H9 (cell line): ENCODE results near the gene FCN1. TPM values are rescaled to one million over a fixed set of nuclear protein-coding genes. Genes with fewer than 3 reads are reported as not detected.

Experiments
- DNase-seq: peaks from one replicate; pipeline ENCODE4 v3.0.0-alpha.2; 2017
- H2AFZ ChIP-seq: one replicate; pipeline ENCODE4 v1.6.1; 2013; ENCODE audit warnings: mild to moderate bottlenecking, low read length, control low read depth, moderate library complexity
- H2AK5ac ChIP-seq: 2 replicates; pipeline ENCODE4 v1.6.1; 2013; ENCODE audit warnings: low read length, control low read depth, mixed read lengths; ENCODE audit not compliant: insufficient read length
- H2BK120ac ChIP-seq: one replicate; pipeline ENCODE4 v1.6.1; 2013; ENCODE audit warnings: low read depth, mild to moderate bottlenecking, low read length, control low read depth, inconsistent platforms; ENCODE audit not compliant: poor library complexity, severe bottlenecking
- H2BK12ac ChIP-seq: 2 replicates; pipeline ENCODE4 v1.6.1; 2013; ENCODE audit warnings: low read length, control low read depth, mixed read lengths, low read depth; ENCODE audit not compliant: insufficient read length
- H2BK15ac ChIP-seq: 2 replicates; pipeline ENCODE4 v1.6.1; 2013; ENCODE audit warnings: low read depth, low read length, control low read depth
- H2BK20ac ChIP-seq: one replicate; pipeline ENCODE4 v1.6.1; 2013; ENCODE audit warnings: low read depth, mild to moderate bottlenecking, low read length, control low read depth, inconsistent platforms; ENCODE audit not compliant: poor library complexity, severe bottlenecking
- H2BK5ac ChIP-seq: 2 replicates; pipeline ENCODE4 v1.6.1; 2013; ENCODE audit warnings: low read length, control low read depth, mixed read lengths; ENCODE audit not compliant: insufficient read length
- H3K14ac ChIP-seq: 2 replicates; pipeline ENCODE4 v1.6.1; 2013; ENCODE audit warnings: low read length, control low read depth; ENCODE audit not compliant: insufficient read depth
- H3K18ac ChIP-seq: 2 replicates; pipeline ENCODE4 v1.6.1; 2013; ENCODE audit warnings: low read depth, mild to moderate bottlenecking, mixed read lengths, low read length, control low read depth; ENCODE audit not compliant: insufficient read length
- H3K23ac ChIP-seq: 2 replicates; pipeline ENCODE4 v1.6.1; 2013; ENCODE audit warnings: low read length, control low read depth, mixed read lengths, low read depth; ENCODE audit not compliant: insufficient read length
- H3K23me2 ChIP-seq: 2 replicates; pipeline ENCODE4 v1.6.1; 2013; ENCODE audit warnings: low read depth, mild to moderate bottlenecking, mixed read lengths, low read length, control low read depth; ENCODE audit not compliant: insufficient read length, poor library complexity, severe bottlenecking
- H3K27ac ChIP-seq: 2 replicates; pipeline ENCODE4 v1.5.1; 2013; ENCODE audit warnings: low read length, control low read depth, mixed read lengths, low read depth; ENCODE audit not compliant: insufficient read length
- H3K27me3 ChIP-seq: 2 replicates; pipeline ENCODE4 v1.6.1; 2013; ENCODE audit warnings: low read length, control low read depth, inconsistent platforms; ENCODE audit not compliant: insufficient read depth
- H3K4ac ChIP-seq: 2 replicates; pipeline ENCODE4 v1.6.1; 2013; ENCODE audit warnings: low read depth, mild to moderate bottlenecking, control low read depth, inconsistent platforms, low read length, moderate library complexity
- H3K4me1 ChIP-seq: 2 replicates; pipeline ENCODE4 v1.6.1; 2013; ENCODE audit warnings: low read length, control low read depth, inconsistent platforms; ENCODE audit not compliant: insufficient read depth
- H3K4me2 ChIP-seq: 2 replicates; pipeline ENCODE4 v1.6.1; 2013; ENCODE audit warnings: low read length, control low read depth, mixed read lengths; ENCODE audit not compliant: insufficient read length, insufficient read depth
- H3K56ac ChIP-seq: 2 replicates; pipeline ENCODE4 v1.6.1; 2013; ENCODE audit warnings: low read depth, mild to moderate bottlenecking, mixed read lengths, low read length, control low read depth; ENCODE audit not compliant: insufficient read length
- H3K79me1 ChIP-seq: 2 replicates; pipeline ENCODE4 v1.6.1; 2013; ENCODE audit warnings: low read depth, mild to moderate bottlenecking, moderate library complexity, low read length, control low read depth, inconsistent platforms; ENCODE audit not compliant: insufficient read depth, poor library complexity, severe bottlenecking
- H3K79me2 ChIP-seq: 2 replicates; pipeline ENCODE4 v1.6.1; 2013; ENCODE audit warnings: low read length, control low read depth, inconsistent platforms; ENCODE audit not compliant: insufficient read depth
- H3K9ac ChIP-seq: 2 replicates; pipeline ENCODE4 v1.6.1; 2013; ENCODE audit warnings: low read length, control low read depth, mixed read lengths; ENCODE audit not compliant: insufficient read length; ENCODE audit errors: extremely low read depth
- H3K9me3 ChIP-seq: one replicate; pipeline ENCODE4 v1.6.1; 2013; ENCODE audit warnings: low read depth, low read length, inconsistent platforms; ENCODE audit not compliant: control insufficient read depth
- H3T11ph ChIP-seq: one replicate; pipeline ENCODE4 v1.6.1; 2013; ENCODE audit warnings: mild to moderate bottlenecking, low read length, control low read depth, inconsistent platforms
- H4K20me1 ChIP-seq: one replicate; pipeline ENCODE4 v1.6.1; 2013; ENCODE audit not compliant: control insufficient read depth, insufficient read length, insufficient read depth
- H4K5ac ChIP-seq: 2 replicates; pipeline ENCODE4 v1.6.1; 2013; ENCODE audit warnings: low read depth, mild to moderate bottlenecking, mixed read lengths, low read length, control low read depth; ENCODE audit not compliant: insufficient read length
- H4K8ac ChIP-seq: replicated peaks from 2 replicates; pipeline ENCODE4 v1.6.1; 2013; ENCODE audit warnings: low read length, control low read depth, mixed read lengths, low read depth; ENCODE audit not compliant: insufficient read length
- H4K91ac ChIP-seq: 2 replicates; pipeline ENCODE4 v1.6.1; 2013; ENCODE audit warnings: low read depth, mild to moderate bottlenecking, moderate library complexity, mixed read lengths, low read length, control low read depth; ENCODE audit not compliant: insufficient read length
- H3K27ac Mint-ChIP-seq, 3 experiments: 2 replicates in 2 of 3; 3 replicates in 1 of 3; pipeline ENCODE4 v1.8.0; 2020 to 2021; ENCODE audit warnings: mixed read lengths in 3 of 3, mild to moderate bottlenecking in 1 of 3, moderate library complexity in 1 of 3
- H3K27me3 Mint-ChIP-seq: 2 replicates; pipeline ENCODE4 v1.8.0; 2021; ENCODE audit warnings: low read depth, mild to moderate bottlenecking, moderate library complexity, mixed read lengths
- H3K36me3 Mint-ChIP-seq, 3 experiments: 2 replicates in 2 of 3; 3 replicates in 1 of 3; pipeline ENCODE4 v1.8.0; 2020 to 2021; ENCODE audit warnings: low read depth in 3 of 3, mixed read lengths in 3 of 3; ENCODE audit not compliant: insufficient read depth in 1 of 3
- H3K4me1 Mint-ChIP-seq, 2 experiments: 2 replicates each; pipeline ENCODE4 v1.8.0; 2020; ENCODE audit warnings: mixed read lengths in 2 of 2
- H3K4me3 Mint-ChIP-seq, 2 experiments: 2 replicates in 1 of 2; 3 replicates in 1 of 2; pipeline ENCODE4 v1.8.0; 2020 to 2021; ENCODE audit warnings: mild to moderate bottlenecking in 2 of 2, mixed read lengths in 2 of 2, moderate library complexity in 1 of 2
- H3K9me3 Mint-ChIP-seq, 2 experiments: 2 replicates in 1 of 2; 3 replicates in 1 of 2; pipeline ENCODE4 v1.8.0; 2020; ENCODE audit warnings: mild to moderate bottlenecking in 2 of 2, mixed read lengths in 2 of 2, moderate library complexity in 1 of 2
- CTCF ChIP-seq: fragments of 200-600 bp; sonication (generic); conservative IDR thresholded peaks from 3 replicates; pipeline ENCODE4 v1.8.0; 2021; ENCODE audit warnings: antibody characterized with exemption, mild to moderate bottlenecking
- WGBS: extraction: QIAGEN DNeasy Blood & Tissue Kit; methylation state at CpG from one replicate; pipeline ENCODE4 v1.1.7; 2013; ENCODE audit warnings: missing lambda C conversion rate, low lambda C conversion rate, mixed read lengths; ENCODE audit not compliant: insufficient read length; ENCODE audit errors: extremely low coverage; 5-methylcytosine and 5-hydroxymethylcytosine counted together
- total RNA-seq: library from RNA; stranded (reverse); gene quantifications from 2 replicates; pipeline ENCODE4 v1.2.1, GENCODE V29; 2021

The FCN1 gene
- total RNA-seq, 1 experiment from 2014 or later = not detected

DNA sequence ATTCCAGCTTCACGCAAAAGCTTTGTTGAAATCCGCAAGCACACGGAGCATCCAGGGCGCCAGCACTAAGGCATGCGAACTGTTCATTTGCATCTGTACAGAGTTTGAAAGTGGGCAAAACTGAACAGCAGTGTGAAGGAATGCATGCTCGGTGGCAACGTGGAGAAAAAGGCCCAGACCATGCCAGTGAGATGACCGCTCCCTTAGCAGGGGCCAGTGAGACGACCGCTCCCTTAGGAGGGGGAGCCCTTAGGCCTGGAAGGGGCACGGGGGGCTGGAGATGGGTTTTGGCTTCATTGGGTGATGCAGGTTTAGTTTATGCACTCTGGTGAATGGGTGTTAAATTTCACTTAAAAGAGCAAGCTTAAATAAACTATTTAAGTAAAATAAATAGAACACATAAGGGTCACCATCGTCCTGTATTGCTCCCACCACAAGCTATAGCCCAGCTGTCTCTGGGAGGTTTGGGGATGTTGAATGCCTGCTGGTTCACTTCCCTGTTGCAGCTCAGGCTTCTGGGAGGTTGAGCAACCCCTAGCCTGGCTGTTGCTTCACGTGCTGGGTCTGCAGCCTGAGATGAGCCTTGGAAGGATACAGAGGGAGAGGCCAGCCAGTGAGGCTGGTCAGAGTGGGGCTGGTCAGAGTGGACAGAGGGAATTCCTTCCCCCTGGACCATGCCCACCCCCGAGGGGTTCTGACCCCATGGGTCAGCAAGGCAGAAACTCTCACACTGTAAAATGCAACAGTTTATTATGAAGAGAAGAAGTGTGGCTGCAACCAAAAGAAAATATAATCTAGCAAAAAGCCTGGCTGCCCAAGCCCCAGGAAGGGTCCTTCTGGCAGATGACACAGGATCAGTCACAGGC is 4.6 kb upstream of the FCN1 start:
- no peak overlapping the region for H2AFZ ChIP-seq
- H4K5ac ChIP-seq = no peak overlapping the region
- no peak overlapping the region for H2BK12ac ChIP-seq
- H3K79me2 ChIP-seq = no peaks in the 10 kb centered on the region
- no peak overlapping the region for H4K8ac ChIP-seq
- H2BK20ac ChIP-seq = no peak overlapping the region
- no CpG with 5 or more reads among the region's 14 CpGs for WGBS
- H3K14ac ChIP-seq = no peak overlapping the region; the same call in 1 of the 2 replicates
- no peaks in the 10 kb centered on the region for H3K23me2 ChIP-seq
- no peaks in the 10 kb centered on the region for H3K27me3 ChIP-seq
- Mint-ChIP-seq H3K27me3 (peaks cover 5% of the 10 kb centered on the region), H3K9me3 (peaks cover 4 to 11% of the 10 kb centered on the region in 2 experiments), H3K4me3 (no peak overlapping the region), H3K4me1 (no peaks in the 10 kb centered on the region), H3K36me3 (peaks cover 3 to 10% (median 4%) of the 10 kb centered on the region in 3 experiments; a peak in 5 of 7 replicates), H3K27ac (no peak overlapping the region)
- no peak overlapping the region for H3K4ac ChIP-seq
- H3K27ac ChIP-seq = no peak overlapping the region
- H2BK120ac ChIP-seq = no peak overlapping the region
- H3K9me3 ChIP-seq = no peaks in the 10 kb centered on the region
- TF ChIP-seq CTCF = no peak
- no peak overlapping the region for H3K18ac ChIP-seq
- no peak overlapping the region for H3K4me2 ChIP-seq
- H3K4me1 ChIP-seq = no peaks in the 10 kb centered on the region
- H3K23ac ChIP-seq = no peak overlapping the region
- no peaks in the 10 kb centered on the region for H4K20me1 ChIP-seq
- H3K9ac ChIP-seq = no peak overlapping the region
- no peak overlapping the region for H4K91ac ChIP-seq
- H3K56ac ChIP-seq = no peak overlapping the region
- H2BK15ac ChIP-seq = no peak overlapping the region
- no peak overlapping the region for H2BK5ac ChIP-seq
- H2AK5ac ChIP-seq = no peak overlapping the region
- no peak overlapping the region for H3T11ph ChIP-seq
- no peak for DNase-seq
- no peaks in the 10 kb centered on the region for H3K79me1 ChIP-seq
